DOHH2 (cell line): ENCODE data around the gene ANKLE2.

Source experiments
- CTCF ChIP-seq: fragments of 200-600 bp; sonication (generic); IDR thresholded peaks from one replicate; pipeline ENCODE4 v1.5.1; 2014; ENCODE audit warnings: antibody characterized with exemption, mild to moderate bottlenecking, low read depth, low read length; ENCODE audit not compliant: poor library complexity, severe bottlenecking
- EZH2phosphoT487 ChIP-seq: fragments of 200-600 bp; sonication (generic); IDR thresholded peaks from 2 replicates; pipeline ENCODE4 v1.6.1; 2017; ENCODE audit warnings: borderline replicate concordance, mild to moderate bottlenecking, antibody characterized with exemption, low read length, moderate library complexity, mixed read lengths

GRCh38 chr12:132723764-132724140 lies 37.9 kb downstream of the ANKLE2 start:
- TF ChIP-seq CTCF (no peak), EZH2phosphoT487 (no peak)
